Brain microvascular endothelial cell (primary cell): ENCODE data around the gene GALNT9.

Experiments
- DNase-seq: peaks from one replicate; pipeline ENCODE4 v3.0.0-alpha.2; 2020
- H3K27ac ChIP-seq: fragments of 250-450 bp; sonication (Bioruptor Pico); 2 replicates; pipeline ENCODE4 v1.5.1; 2020; ENCODE audit warnings: mild to moderate bottlenecking, moderate library complexity
- H3K27me3 ChIP-seq: fragments of 250-450 bp; sonication (Bioruptor Pico); replicated peaks from 2 replicates; pipeline ENCODE4 v1.5.1; 2020; ENCODE audit warnings: mild to moderate bottlenecking
- H3K36me3 ChIP-seq: fragments of 250-450 bp; sonication (Bioruptor Pico); replicated peaks from 2 replicates; pipeline ENCODE4 v1.5.1; 2020; ENCODE audit warnings: mild to moderate bottlenecking
- H3K4me3 ChIP-seq: 2 replicates; pipeline ENCODE4 v1.5.1; 2011; ENCODE audit warnings: low read depth, mild to moderate bottlenecking, control low read depth, low read length, moderate library complexity
- in situ Hi-C: cut with HindIII; loops from 2 replicates; pipeline ENCODE4 v1.10.0; 2017; ENCODE audit warnings: low sequenced_read_pairs, low pct_ligation_motif_present
- TF ChIP-seq, protein P1 (sequence below): IDR thresholded peaks from 2 replicates; pipeline ENCODE4 v1.5.1; 2011; ENCODE audit warnings: low read depth, mild to moderate bottlenecking, moderate library complexity, low read length, control low read depth, inconsistent platforms; ENCODE audit errors: missing control alignments

Gene GALNT9

DNA sequence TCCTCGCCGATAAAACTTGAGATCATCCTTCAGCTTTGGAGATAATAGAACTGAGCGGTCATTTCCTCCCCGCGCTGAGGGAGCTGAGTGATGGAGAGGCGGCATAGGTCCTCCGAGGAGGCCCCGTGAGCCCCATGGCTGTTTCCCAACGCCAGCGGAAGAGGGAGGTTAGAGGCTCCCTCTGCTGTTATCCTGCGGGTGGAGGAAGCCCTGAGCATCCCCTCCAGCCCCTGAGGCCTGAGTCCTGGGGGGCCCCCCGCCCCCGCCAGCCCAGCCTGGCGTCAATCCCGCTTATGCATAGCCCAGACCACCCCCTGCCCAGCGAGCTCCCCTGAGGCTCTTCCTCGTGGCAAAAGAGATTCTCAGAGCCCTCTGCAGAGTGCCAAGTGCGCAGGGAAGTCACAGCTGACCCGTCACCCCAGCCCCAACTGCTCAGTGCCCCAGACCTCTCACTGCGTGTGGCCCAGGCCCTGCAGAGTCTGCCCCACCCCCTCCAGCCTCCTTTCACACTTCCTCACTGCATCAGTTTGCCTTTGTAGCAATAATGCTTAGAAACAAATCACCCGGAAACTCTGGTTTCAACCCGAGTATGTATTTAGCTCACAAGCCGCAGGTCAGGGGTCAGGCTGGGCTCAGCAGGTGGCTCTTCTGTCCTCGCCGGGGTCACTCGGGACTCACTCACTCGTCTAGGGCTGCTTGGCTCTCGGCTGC, 44.7 kb upstream of the GALNT9 start:
- H3K4me3 ChIP-seq = no peak overlapping the region
- in situ Hi-C loops = no loop called here
- peaks cover 36% of the 10 kb centered on the region for H3K27me3 ChIP-seq
- TF ChIP-seq, protein P1, sequence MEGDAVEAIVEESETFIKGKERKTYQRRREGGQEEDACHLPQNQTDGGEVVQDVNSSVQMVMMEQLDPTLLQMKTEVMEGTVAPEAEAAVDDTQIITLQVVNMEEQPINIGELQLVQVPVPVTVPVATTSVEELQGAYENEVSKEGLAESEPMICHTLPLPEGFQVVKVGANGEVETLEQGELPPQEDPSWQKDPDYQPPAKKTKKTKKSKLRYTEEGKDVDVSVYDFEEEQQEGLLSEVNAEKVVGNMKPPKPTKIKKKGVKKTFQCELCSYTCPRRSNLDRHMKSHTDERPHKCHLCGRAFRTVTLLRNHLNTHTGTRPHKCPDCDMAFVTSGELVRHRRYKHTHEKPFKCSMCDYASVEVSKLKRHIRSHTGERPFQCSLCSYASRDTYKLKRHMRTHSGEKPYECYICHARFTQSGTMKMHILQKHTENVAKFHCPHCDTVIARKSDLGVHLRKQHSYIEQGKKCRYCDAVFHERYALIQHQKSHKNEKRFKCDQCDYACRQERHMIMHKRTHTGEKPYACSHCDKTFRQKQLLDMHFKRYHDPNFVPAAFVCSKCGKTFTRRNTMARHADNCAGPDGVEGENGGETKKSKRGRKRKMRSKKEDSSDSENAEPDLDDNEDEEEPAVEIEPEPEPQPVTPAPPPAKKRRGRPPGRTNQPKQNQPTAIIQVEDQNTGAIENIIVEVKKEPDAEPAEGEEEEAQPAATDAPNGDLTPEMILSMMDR = peak; percentile 35
- no peak for DNase-seq
- H3K27ac ChIP-seq = no peak overlapping the region
- no peaks in the 10 kb centered on the region for H3K36me3 ChIP-seq

DNA sequence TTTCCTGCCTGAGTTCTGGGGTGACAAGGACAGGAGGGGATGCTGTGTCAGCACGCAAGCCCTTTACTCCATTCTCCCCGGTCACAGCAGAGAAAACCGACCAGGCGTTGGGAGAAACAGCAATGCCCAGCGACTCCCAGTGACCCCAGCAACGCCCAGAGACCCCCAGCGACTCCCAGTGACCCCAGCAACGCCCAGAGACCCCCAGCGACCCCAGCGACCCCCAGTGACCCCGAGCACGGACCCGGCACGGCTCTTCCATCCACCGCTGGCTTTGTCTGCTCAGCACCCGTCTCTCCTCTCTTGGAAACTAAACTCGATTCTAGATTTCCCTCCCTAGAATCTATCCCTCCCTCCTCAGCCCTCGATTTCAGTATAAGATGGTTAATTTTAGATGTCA, 38.5 kb upstream of the GALNT9 start:
- Histone ChIP-seq H3K4me3 (no peak overlapping the region), H3K27ac (no peak overlapping the region), H3K27me3 (no peaks in the 10 kb centered on the region), H3K36me3 (no peaks in the 10 kb centered on the region)
- TF ChIP-seq, protein P1 = no peak
- in situ Hi-C loops = no loop called here
- no peak for DNase-seq

DNA sequence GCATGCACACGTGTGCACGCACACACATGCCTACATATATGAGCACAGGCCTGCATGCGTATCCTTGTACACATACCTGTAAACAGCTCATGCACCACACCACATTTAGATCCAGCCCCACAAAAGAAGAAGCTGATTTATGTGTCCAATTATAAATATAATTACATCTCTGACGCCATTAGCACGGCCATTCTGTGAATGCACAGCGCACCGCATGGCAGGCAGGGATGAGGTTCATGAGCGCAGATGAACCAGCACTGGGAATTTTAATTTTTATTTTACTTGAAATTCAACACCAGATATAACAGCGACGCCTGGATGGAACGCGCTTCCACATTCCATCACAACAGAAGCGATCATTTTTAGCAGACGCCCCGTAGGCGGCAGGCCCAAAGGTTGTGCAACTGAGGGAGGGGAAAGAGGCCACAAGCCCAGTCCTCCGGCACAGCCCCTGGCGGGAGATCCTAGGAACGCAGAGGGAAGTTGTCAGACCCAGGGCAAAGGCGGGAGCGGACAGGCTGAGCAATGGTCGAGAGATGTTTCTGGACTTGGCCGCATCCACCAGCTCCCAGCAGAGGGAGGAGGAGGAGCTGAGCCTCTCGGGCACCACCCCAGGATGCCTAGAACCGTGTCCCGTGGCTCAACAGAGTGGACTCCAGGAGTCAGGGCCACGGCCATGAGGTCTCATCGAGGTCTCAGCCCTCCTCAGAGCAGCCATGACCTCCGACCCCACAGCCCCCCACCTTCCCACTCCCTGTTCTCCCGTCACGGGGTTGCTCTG, 37.9 kb upstream of the GALNT9 start:
- in situ Hi-C loops = no loop called here
- Histone ChIP-seq H3K27me3 (no peaks in the 10 kb centered on the region), H3K36me3 (no peaks in the 10 kb centered on the region), H3K4me3 (no peak overlapping the region), H3K27ac (no peak overlapping the region)
- DNase-seq = peak; percentile 12
- TF ChIP-seq, protein P1 = no peak

DNA sequence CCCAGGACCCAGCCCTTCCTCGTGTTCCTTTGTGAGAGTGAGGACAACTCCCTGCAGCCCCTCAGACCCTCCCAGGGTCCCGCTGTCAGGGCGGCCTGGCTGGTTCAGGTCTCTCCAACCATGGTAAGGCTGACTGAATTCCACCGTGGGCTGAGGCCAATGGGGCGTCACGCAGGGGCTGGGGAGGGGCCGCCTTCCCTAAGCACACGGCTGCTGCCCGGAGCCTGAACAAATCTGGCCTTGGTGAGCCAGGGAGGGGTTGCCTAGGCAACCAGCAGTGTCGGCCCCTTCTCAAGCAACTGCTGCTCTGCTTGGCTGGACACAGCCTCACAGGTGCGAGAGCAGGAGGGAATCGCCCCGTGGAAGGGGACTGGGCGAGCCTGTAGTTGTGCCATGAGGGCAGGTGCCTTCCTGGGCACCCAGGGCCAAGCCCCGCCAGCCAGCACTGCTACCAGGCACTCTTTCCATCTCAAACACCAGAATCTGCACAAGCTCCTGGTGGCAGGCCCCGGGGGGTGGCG, 37.0 kb upstream of the GALNT9 start:
- in situ Hi-C loops = no loop called here
- H3K36me3 ChIP-seq = no peaks in the 10 kb centered on the region
- TF ChIP-seq, protein P1 = no peak
- no peak overlapping the region for H3K27ac ChIP-seq
- no peaks in the 10 kb centered on the region for H3K27me3 ChIP-seq
- H3K4me3 ChIP-seq = no peak overlapping the region
- DNase-seq = no peak

DNA sequence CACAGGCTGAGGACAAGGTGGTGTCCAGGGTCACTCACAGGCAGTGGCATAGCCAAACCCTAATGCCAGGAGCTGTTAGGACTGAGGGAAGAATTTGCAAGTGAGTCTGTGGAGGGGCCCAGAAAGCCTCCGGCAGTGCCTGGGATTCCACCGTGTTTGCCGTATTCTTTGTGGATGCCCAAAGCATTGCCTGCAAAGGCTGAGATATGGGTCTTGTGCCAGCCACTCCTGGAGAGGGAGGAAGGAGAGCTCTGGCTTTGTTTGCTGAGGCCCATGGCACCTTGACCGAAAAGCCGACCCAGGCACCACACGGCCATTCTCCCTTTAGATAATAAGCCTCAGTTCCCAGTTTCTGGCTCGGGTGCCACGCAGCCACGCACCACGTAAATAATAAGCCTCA, 35.8 kb upstream of the GALNT9 start:
- no peak overlapping the region for H3K4me3 ChIP-seq
- no peaks in the 10 kb centered on the region for H3K27me3 ChIP-seq
- DNase-seq = no peak
- no peaks in the 10 kb centered on the region for H3K36me3 ChIP-seq
- in situ Hi-C loops = no loop called here
- no peak overlapping the region for H3K27ac ChIP-seq
- TF ChIP-seq, protein P1 = no peak
